ENCODE data around the gene USHBP1. TPM values are rescaled to one million over a fixed set of nuclear protein-coding genes. Genes with fewer than 3 reads are reported as not detected.

Gene USHBP1
- total and polyA plus RNA-seq, 10 of the 15 experiments (the other 5 are each of a cell fraction or from before 2014, with no cell fraction given), result 0.05 to 0.96 (median 0.22) TPM; not detected in 2

GRCh38 chr19:17219286-17219685 is 45.3 kb downstream of the USHBP1 start:
- no peak overlapping the region for H3K9ac ChIP-seq (ENCODE audit: control insufficient read depth, insufficient read depth, low read length)
- no peak overlapping the region for H3K27ac ChIP-seq (ENCODE audit: control insufficient read depth, insufficient read depth)
- intact Hi-C loops (cut with micrococcal nuclease; ENCODE audit: unreplicated experiment) (no loop called here), in situ Hi-C loops (cut with MboI) (no loop called here)
- no peak overlapping the region for H3K4me2 ChIP-seq (ENCODE audit: control insufficient read depth, insufficient read depth)
- H3K36me3 ChIP-seq (ENCODE audit: control insufficient read depth in 2 of 2, insufficient read depth in 2 of 2, low read length in 1 of 2), result peaks cover 2 to 5% of the 10 kb centered on the region in 2 experiments; a peak in 2 of 4 replicates
- ChIA-PET RAD21 (ENCODE audit: unreplicated experiment) (no interaction called here), CTCF (no interaction called here), POLR2A (interaction anchor here (0.7 kb wide), 1 partner anchor 326 kb away, joined by 3 read pairs; no protein-coding TSS in a partner anchor), SMC1A (ENCODE audit: uncharacterized antibody, unreplicated experiment) (no interaction called here)
- H3K9me3 ChIP-seq (replicated peaks; ENCODE audit: control insufficient read depth, insufficient read depth, low read length), result no peaks in the 10 kb centered on the region
- H3K4me3 ChIP-seq, result no peak overlapping the region
- H3K4me1 ChIP-seq (ENCODE audit: control insufficient read depth, insufficient read depth, low read length), result peaks cover 12% of the 10 kb centered on the region
- H2AFZ ChIP-seq (ENCODE audit: control insufficient read depth, low read depth, low read length), result no peak overlapping the region
- no peak for DNase-seq (ENCODE audit: low read depth, low spot score)
- WGBS (ENCODE audit: insufficient coverage, insufficient replicate concordance, low lambda C conversion rate, missing lambda C conversion rate), result 97% methylated on average over 8 of the region's 8 CpGs
- H4K20me1 ChIP-seq (ENCODE audit: control insufficient read depth, insufficient read depth), result no peaks in the 10 kb centered on the region
- TF ChIP-seq ZNF384 (IDR thresholded peaks at IDR 0.05; ENCODE audit: borderline replicate concordance, low read depth, low read length) (no peak), POLR2A (IDR thresholded peaks at IDR 0.05; ENCODE audit: low read depth, low read length) (0 out of 2 replicates have a peak, but pooled peaks have one; percentile 1), IRF5 (IDR thresholded peaks at IDR 0.05; ENCODE audit: borderline replicate concordance) (no peak)
- BruUV-seq (replicated peaks), result no TSS peak
- H3K79me2 ChIP-seq (ENCODE audit: control insufficient read depth, insufficient read depth, low read length), result no peaks in the 10 kb centered on the region; the same call in 1 of the 2 replicates
- H3K27me3 ChIP-seq (replicated peaks in 1 of 2; ENCODE audit: control insufficient read depth in 2 of 2, insufficient read depth in 2 of 2, low read length in 1 of 2), result no peaks in the 10 kb centered on the region
- no peak for FAIRE-seq
- no peak for ATAC-seq

GRCh38 chr19:17216058-17216670 is 48.4 kb downstream of the USHBP1 start:
- SMC1A ChIA-PET (ENCODE audit: uncharacterized antibody, unreplicated experiment), result interaction anchor here (0.6 to 2.0 kb wide), 8 partner anchors 10 to 143 kb away, joined by 3 to 8 read pairs (median 4); partner anchors contain the start of gene OCEL1
- in situ Hi-C loops (cut with MboI), result no loop called here
- WGBS (ENCODE audit: insufficient coverage, insufficient replicate concordance, low lambda C conversion rate, missing lambda C conversion rate), result 94% methylated on average over 13 of the region's 13 CpGs

More at GRCh38 chr19:17216058-17216670, 48.4 kb downstream of the USHBP1 start:
- BruUV-seq (replicated peaks), result TSS peak; percentile 49
- ChIA-PET POLR2A (interaction anchor here (0.7 to 2.2 kb wide), 6 partner anchors 10 to 191 kb away, joined by 3 to 13 read pairs (median 6); partner anchors contain the start of genes ANKLE1, BABAM1 and OCEL1), RAD21 (ENCODE audit: unreplicated experiment) (interaction anchor here (1.1 to 2.4 kb wide), 6 partner anchors 10 to 140 kb away, joined by 3 to 18 read pairs (median 6); partner anchors contain the start of genes BABAM1, DDA1 and OCEL1), CTCF (interaction anchor here (0.7 to 2.4 kb wide), 5 partner anchors 8 to 142 kb away, joined by 3 to 9 read pairs (median 3); partner anchors contain the start of gene OCEL1)
- peaks cover 13% of the 10 kb centered on the region for H3K4me1 ChIP-seq (ENCODE audit: control insufficient read depth, insufficient read depth, low read length)
- peak overlapping the region; percentile 79 for H3K4me2 ChIP-seq (ENCODE audit: control insufficient read depth, insufficient read depth)
- H4K20me1 ChIP-seq (ENCODE audit: control insufficient read depth, insufficient read depth), result no peaks in the 10 kb centered on the region
- H2AFZ ChIP-seq (ENCODE audit: control insufficient read depth, low read depth, low read length), result peak overlapping the region; percentile 59; the same call in 1 of the 2 replicates
- no peak overlapping the region; the same call in 1 of the 2 replicates for H3K9ac ChIP-seq (ENCODE audit: control insufficient read depth, insufficient read depth, low read length)
- H3K27me3 ChIP-seq (replicated peaks in 1 of 2; ENCODE audit: control insufficient read depth in 2 of 2, insufficient read depth in 2 of 2, low read length in 1 of 2), result no peaks in the 10 kb centered on the region
- intact Hi-C loops (cut with micrococcal nuclease; ENCODE audit: unreplicated experiment), result no loop called here
- H3K27ac ChIP-seq (ENCODE audit: control insufficient read depth, insufficient read depth), result no peak overlapping the region
- DNase-seq (ENCODE audit: low read depth, low spot score) (no peak), ATAC-seq (no peak), FAIRE-seq (no peak)
- peak overlapping the region; percentile 67; the same call in 1 of the 2 replicates for H3K4me3 ChIP-seq
- no peaks in the 10 kb centered on the region for H3K9me3 ChIP-seq (replicated peaks; ENCODE audit: control insufficient read depth, insufficient read depth, low read length)
- peaks cover 5 to 12% of the 10 kb centered on the region in 2 experiments; a peak in 3 of 4 replicates for H3K36me3 ChIP-seq (ENCODE audit: control insufficient read depth in 2 of 2, insufficient read depth in 2 of 2, low read length in 1 of 2)
- TF ChIP-seq EED (IDR thresholded peaks at IDR 0.05; ENCODE audit: low read depth) (no peak), BCL3 (IDR thresholded peaks at IDR 0.05; ENCODE audit: borderline replicate concordance, insufficient read depth, low read depth, low read length, poor library complexity, severe bottlenecking) (no peak)
- no peaks in the 10 kb centered on the region; the same call in 1 of the 2 replicates for H3K79me2 ChIP-seq (ENCODE audit: control insufficient read depth, insufficient read depth, low read length)

Data from GM12878 (cell line).